Measurements from ENCODE around the gene PCED1A.
A peak's percentile ranks its signal among the peaks of the same experiment; 100 is the strongest.

PCED1A gene, protein sequence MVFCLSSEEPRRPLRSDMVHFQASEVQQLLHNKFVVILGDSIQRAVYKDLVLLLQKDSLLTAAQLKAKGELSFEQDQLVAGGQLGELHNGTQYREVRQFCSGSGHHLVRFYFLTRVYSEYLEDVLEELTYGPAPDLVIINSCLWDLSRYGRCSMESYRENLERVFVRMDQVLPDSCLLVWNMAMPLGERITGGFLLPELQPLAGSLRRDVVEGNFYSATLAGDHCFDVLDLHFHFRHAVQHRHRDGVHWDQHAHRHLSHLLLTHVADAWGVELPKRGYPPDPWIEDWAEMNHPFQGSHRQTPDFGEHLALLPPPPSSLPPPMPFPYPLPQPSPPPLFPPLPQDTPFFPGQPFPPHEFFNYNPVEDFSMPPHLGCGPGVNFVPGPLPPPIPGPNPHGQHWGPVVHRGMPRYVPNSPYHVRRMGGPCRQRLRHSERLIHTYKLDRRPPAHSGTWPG

DNA sequence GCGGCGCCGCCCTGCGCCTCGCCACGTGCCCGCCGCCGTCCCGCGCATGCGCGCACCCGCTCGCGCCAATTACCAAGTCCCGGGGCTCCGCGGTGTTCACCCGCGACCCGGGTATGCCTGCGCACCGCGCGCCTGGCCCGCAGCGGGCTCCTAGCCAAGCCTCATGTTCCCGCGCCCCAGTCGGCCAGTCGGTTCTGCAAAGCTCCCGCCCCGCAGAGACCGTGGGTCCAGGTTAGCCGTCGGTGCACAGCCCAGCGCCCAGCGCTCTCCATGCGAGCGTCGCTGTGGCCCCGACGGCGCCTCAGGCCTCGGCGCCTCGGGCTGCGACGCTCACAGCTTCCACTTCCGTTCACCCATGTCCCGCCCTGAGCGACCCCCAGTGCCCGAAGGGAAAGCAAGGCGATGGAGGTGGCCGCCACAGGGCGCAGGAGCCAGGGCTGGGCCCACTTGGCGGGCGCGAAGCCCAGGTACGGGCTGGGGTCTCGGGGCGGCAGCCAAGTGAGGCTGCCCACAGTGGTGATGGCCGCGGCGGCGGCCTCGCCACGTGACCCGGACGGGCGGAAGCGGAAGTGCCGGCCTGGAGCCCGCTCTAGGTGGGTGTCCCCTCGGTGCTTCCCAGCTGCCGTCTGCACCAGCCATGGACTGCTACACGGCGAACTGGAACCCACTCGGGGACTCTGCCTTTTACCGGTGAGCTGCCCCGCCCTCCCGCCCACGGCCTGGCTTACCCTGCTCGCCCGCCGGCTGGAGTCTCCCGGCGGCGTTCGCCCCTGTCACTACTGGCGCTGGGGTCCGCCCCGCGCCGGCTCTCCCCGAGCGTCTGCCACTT lies at the start of gene PCED1A, which contains the start of gene VPS16:
TSS of gene PCED1A (minus strand) at position 518 of the 829 bp plus-strand sequence. CDS start 743 bp downstream, outside the sequence.
TSS of gene VPS16 (plus strand) at position 608 of the 829 bp plus-strand sequence. CDS start at position 638, 30 bp downstream.
- DNase-seq (ENCODE audit: extremely low read depth in 1 of 2, low read depth in 1 of 2), result peak; percentile 56 to 84

DNA sequence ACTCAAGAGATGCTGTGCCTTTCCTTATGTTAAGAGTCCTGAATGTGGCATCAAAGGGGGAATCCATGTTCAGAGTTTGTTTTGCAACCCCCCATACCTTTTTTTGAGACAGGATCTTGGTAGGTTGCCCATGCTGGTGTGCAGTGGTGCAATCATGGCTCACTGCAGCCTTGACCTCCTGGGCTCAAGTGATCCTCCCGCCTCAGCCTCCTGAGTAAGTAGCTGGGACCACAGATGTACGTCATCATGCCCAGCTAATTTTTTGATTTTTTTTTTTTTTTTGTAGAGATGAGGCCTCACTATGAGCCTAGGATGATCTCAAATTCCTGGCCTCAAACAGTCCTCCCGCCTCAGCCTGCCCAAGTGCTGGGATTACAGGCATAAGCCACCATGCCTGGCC lies 49.3 kb upstream of the PCED1A start:
- no peak for DNase-seq (ENCODE audit: extremely low read depth in 1 of 2, low read depth in 1 of 2)

DNA sequence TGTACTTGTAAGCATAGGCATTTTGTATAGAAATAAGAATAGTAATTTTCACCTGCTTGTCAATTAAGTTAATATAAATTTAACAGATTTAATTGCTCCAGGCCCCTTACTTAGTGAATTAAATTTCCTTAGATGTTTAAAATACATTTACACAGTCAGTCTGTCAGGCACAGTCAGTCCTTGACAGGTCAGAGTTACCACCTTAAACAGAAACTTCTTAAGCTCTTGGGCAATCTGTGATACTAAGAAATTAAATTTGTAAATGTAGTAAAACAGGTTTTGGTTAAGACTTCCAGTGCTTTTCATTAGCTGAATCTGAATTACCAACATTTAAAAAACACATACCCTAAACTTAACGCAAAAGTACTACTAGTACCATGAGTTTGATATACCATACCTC lies 48.8 kb upstream of the PCED1A start:
- DNase-seq (ENCODE audit: extremely low read depth in 1 of 2, low read depth in 1 of 2), result no peak

DNA sequence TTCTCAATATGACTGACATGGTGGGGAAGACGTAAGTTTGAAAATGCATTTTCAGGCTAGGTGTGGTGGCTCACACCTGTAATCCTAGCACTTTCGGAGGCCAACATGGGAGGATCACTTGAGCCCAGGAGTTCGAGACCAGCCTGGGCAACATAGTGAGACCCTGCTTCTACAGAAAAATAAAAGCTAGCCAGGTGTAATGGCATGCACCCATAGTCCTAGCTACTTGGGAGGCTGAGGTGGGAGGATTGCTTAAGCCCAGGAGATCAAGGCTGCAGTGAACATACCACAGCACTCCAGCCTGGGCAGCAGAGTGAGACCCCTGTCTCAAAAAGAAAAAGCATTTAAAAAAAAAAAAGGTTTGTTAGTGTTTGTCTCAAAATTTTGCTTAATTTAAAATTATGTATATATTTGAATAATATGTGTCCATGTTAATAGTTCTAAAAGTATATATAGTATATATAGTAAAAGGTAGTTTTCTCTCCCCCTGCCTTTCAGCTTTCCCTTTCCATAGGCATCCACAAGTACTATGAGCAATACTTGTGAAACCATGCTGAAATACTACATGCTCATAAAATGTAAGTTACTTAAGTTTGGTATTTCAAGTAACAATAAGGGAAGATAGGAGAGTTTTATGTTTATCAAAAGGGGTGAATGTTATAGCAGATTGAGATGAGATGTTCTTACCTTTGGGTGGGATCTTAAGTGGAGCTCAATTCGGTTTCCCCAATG lies 47.9 kb upstream of the PCED1A start:
- DNase-seq (ENCODE audit: extremely low read depth in 1 of 2, low read depth in 1 of 2), result no peak

DNA sequence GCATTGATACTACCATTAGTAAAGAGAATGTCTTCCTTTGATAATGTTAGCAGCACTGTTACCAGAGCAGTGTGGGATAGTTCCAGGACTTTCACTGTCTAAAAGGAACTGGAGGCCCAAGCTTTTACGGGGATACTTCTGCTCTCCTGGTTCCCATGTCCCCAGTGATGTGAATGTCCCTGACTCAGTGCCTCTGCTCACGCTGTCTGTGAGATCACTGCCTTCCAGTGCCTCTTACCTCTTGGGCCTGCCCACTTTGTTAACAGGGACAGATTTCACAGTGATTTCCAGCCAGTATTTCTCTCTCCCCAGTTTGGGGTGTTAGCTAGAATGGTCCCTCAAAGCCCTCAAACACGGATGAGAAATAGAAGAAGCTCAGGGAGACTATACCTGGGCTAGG lies 47.3 kb upstream of the PCED1A start:
- DNase-seq (ENCODE audit: extremely low read depth in 1 of 2, low read depth in 1 of 2), result no peak

DNA sequence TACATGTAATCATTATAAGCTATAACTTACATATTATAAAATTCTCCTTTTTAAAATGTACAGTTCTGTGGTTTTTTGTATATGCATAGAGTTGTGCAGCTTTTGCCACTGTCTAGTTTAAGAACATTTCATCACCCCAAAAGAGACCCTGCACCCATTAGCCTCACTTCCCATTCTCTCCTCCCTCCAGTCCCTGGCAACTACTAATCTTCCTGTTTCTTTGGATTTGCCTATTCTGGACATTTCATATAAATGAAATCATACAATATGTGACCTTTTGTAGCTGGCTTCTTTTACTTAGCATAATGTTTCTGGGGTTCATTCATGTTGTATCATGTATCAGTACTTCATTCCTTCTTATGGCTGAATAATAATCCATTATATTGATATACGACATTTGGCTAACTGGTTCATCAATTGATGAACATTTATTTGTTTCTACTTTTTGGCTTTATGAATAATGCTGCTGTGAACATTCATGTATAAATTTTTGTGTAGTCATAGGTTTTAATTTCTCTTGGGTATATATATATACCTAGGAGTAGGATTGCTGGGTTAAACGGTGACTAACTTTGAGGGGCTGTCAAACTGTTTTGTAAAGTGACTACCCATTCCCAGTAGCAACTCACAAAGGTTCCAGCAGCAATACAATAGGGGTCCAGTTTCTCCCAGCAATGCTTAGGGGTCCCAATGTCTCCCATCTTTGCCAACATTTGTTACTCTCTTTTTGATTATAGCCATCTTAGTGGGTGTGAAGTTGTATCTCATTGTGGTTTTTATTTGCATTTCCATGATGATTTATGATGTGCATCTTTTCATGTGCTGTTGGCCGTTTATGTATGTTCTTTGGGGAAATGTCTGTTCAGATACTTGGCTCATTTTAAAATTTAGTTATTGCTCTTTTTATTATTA lies 43.5 kb upstream of the PCED1A start:
- no peak for DNase-seq (ENCODE audit: extremely low read depth in 1 of 2, low read depth in 1 of 2)

DNA sequence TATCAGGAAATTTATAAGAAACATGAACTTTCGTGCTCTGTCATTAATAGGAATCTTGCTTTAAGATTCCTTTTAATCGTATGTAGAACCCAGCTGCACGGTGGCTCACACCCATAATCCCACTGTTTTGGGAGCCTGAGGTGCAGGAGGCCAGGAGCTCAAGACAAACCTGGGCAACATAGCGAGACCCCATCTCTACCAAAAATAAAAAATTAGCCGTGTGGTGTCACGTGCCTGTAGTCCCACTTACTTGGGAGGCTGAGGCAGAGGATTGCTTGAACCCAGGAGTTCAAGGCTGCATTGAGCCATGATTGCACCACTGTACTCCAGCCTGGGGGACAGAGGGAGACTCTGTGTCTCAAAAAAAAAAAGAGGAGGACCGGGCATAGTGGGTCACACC lies 40.2 kb upstream of the PCED1A start:
- no peak for DNase-seq (ENCODE audit: extremely low read depth in 1 of 2, low read depth in 1 of 2)

DNA sequence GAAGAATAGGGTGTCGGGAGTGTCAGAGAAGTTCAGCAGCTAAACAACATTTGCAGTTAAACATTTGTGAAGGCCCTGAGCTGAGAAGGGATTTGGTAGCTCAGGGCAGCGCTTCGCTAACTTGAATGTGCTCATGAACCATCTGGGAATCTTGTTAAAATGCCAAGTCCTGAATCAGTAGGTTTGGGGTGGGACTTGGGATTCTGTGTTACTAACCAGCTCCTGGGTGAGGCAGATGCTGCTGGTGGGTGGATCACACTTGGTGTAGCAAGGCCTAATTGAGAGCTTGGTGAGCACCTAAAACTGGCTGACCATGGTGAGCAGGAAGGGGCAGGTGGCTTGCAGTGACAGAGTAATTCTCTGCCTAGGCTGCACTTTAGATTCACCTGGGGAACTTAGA lies 38.7 kb upstream of the PCED1A start:
- DNase-seq (ENCODE audit: extremely low read depth in 1 of 2, low read depth in 1 of 2), result no peak

DNA sequence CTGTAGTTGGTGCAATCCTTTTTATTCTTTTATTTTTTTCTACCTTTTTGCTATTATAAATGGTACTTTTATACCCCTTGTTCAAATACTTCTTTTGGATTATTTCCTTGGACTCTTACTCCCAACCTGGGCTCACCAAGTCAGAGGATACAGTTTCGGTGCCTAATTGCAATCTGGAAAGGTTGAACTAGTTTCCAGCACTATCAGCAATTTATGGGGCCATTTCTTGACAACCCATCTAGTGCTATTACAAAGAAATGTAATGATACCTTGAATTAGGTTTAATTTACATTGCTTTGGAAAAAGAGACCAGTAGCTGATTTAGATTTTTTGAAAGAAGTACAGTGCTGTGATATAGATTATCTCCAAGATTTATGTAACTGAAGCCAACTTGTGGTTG lies 38.1 kb upstream of the PCED1A start:
- DNase-seq (ENCODE audit: extremely low read depth in 1 of 2, low read depth in 1 of 2), result no peak

GRCh38 chr20:2875690-2876203 lies 35.3 kb upstream of the PCED1A start:
- no peak for DNase-seq (ENCODE audit: extremely low read depth in 1 of 2, low read depth in 1 of 2)

DNA sequence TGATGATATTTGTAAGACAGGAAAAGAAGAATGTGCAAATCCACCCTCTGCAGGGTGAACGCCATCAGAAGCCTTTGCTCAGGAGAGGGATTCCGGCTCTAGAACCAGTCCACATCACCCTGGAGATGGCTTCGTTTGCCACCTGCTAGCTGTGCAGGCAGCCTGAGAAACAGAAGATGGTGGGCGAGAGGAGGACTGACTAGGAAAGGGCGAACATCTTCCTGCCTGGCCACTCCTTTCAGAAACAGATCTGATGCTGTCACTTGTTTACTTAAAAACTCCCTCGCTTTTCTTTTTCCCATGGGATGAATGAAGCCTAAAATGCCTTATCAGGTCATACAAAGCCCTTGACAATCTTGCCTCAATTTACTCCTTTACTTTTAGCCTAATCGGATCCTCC lies 34.0 kb upstream of the PCED1A start:
- no peak for DNase-seq (ENCODE audit: extremely low read depth in 1 of 2, low read depth in 1 of 2)

DNA sequence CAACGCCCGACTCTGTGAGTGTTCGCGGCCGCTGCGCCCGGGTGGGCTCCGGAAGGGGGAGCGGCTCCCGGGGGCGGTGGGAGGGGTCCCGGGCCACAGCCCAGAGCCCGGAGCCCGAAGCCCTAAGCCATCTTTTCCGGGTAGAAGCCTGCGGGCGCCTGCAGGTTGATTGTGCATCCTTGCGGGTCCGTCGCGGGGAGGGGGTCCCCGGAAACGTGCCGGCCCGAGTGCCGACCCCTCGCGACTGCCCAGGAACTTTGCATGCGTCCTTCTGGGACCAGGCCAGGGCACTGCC lies 33.2 kb upstream of the PCED1A start:
- DNase-seq (ENCODE audit: extremely low read depth in 1 of 2, low read depth in 1 of 2), result peak in 1 of 2 donors; percentile 42

DNA sequence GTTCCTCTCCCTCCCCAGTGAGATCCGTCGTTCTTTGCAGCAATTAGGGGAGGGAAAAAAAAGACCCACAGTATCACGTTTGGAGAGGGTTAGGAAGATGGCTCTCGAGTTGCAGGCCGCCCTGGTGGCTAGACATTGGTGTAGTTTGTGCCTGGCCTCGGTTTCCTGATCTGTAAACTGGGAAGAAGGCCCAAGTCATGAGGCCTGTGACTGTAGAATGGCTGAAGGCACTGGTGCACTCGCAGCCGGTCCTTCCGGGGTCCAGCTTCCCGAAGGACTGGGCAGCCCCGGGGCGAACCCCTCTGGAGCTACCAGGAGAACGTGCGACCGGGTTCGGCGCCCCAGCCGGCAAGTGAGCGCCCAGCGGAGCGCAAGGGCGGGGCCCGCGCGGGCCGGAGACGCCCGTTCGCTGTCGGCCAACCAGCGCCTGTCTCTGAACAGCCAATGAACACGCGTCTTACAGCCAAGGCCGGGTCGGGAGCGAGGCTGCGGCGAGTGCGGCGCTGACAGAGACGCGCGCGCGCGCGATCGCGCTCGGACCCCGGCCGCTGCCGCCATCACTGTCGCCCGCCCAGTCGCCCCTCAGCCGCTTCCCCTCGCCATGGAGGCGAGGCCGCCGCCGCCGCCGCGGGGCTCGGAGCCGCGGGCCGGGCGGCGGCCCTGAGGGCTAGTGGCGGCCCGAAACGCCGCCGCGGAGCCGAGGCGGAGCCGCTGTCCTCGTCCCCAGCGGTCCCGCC lies 32.7 kb upstream of the PCED1A start, which contains the start of gene PTPRA:
TSS of gene PTPRA (plus strand) at position 472 of the 737 bp plus-strand sequence. CDS start 90,797 bp downstream, outside the sequence.
- peak; percentile 68 to 87 for DNase-seq (ENCODE audit: extremely low read depth in 1 of 2, low read depth in 1 of 2)

GRCh38 chr20:2872459-2873009 lies 32.1 kb upstream of the PCED1A start:
- DNase-seq (ENCODE audit: extremely low read depth in 1 of 2, low read depth in 1 of 2), result peak; percentile 44 to 66

DNA sequence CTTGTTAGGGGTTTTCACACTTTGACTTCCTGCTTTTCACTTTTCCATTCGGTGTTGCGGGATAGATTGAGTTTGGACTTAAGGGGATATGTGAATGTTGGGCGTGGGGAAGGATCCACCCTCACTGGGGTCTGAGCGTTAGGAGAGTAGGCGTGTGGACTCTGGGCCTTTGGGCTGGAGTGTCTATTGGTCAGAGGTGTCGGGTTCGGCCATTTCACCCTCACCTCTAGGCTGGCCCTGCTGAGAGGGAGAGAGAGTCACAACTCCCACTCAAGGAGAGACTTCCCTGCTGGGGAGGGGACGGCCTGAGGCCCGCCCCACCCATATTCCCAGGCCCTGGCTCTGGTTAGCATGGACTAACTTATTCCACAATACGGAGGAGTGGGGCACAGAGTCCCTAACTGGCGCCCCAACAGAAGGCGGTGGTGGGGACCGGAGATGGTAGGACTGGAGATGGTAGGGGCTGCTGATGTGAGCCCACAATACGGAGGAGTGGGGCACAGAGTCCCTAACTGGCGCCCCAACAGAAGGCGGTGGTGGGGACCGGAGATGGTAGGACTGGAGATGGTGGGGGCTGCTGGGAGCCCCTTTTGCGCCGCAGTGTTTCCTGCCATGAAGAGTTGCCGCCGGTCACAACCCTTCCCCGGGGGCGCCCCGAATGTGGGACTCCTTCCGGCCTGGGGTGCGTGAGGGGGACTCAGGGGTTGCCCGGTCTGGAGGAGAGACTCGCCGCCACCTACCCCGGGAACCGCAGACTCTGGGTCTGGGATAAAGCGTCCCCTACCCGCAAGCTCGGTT lies 31.4 kb upstream of the PCED1A start:
- DNase-seq (ENCODE audit: extremely low read depth in 1 of 2, low read depth in 1 of 2), result no peak

GRCh38 chr20:2871111-2871465 lies 30.6 kb upstream of the PCED1A start:
- DNase-seq (ENCODE audit: extremely low read depth in 1 of 2, low read depth in 1 of 2), result no peak

DNA sequence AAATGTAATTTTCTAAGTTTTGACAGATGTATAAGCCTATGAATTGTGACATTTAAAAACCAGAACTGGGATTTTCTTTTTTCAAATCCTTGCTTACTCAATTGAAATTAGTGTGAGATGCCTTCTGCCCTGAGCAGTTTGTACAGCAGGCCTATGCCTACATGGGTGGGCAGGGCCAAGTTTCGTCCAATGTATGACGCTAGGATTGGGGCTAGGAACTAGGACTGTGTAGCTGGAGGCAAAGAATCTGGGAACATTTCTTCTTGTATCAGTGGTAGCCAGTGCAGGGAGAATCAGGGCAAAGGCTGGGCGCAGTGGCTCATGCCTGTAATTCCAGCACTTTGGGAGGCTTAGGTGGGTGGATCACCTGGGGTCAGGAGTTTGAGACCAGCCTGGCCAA lies 28.9 kb upstream of the PCED1A start:
- DNase-seq (ENCODE audit: extremely low read depth in 1 of 2, low read depth in 1 of 2), result no peak
